ENCODE results near the gene MYOM3.

MYOM3 gene

DNA sequence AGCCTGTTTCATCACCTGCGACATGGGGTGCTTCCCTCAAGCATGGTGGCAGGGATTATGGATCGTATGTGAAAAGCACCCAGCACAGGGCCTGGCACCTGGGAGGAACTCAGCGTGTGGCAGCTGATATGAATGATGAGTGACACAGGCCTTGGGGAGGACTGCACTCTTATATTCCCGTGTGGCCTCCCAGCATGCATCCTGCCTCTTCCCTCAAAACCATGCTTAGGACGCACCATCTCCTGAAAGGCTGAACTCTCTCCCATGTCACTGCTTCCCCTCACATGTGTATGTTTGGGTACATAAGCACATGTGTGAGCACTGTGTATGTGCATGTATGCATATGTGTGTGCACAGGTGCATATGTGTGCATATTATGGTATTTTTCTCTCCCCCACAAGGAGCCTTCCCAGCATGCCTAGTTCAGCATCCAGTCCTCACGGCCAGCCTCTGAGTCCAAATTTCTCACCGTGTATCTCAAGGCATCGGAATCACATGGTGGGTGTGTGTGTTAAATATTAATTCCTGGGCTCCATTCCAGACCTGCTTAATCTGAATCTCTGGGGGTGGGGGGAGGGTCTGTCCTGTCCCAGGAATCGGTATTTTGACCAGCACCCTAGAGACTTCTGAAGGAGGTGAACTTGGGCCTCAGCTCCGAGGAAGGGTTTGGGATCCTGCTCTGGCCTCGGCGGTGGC lies 12.8 kb downstream of the MYOM3 start:
- FAIRE-seq, result no peak

DNA sequence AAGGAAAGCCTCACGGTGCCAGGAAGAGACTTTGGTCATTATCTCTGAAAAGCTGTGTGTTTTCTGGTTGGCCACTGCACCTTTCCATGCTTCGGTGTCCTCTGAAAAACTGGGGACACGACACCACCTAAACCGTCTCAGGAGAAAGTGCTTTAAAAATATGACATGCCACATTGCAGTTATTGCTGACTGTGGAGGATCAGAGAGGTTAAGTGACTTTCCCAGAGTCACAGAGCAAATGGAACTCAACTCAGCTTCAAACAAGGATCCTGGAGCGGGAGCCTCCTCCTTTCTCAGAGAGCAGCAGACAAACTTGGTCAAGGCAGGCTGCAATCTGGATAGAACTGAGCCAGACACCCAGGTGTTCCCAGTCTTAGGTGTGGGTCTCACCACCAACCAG lies 13.8 kb downstream of the MYOM3 start:
- FAIRE-seq (no peak), DNase-seq (ENCODE audit: insufficient read length, low spot score) (no peak)

More for the DNA sequence above, 12.8 kb downstream of the MYOM3 start:
- DNase-seq (ENCODE audit: insufficient read length, low spot score), result no peak

- DNase-seq (ENCODE audit: insufficient read length, low spot score) (no peak), FAIRE-seq (no peak)
Measured at GRCh38 chr1:24097663-24098062, 14.3 kb downstream of the MYOM3 start.

DNA sequence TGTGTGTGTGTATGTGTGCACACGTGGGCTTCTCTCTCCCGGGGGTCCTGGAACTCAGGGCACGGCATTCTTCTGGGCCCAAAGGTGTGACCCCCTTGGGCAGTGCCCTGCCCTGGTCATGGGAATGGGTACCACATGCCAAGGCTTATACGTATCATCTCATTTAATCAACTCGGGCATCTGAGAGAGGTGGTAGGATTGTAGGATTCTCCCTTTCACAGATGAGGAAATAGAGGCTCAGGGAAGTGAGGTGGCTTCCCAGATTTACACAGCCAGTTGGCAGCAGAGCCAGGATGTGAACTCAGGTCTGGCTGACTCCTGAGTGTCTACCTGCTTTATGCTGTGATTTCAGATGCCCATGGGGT lies 15.2 kb downstream of the MYOM3 start:
- DNase-seq (ENCODE audit: insufficient read length, low spot score) (no peak), FAIRE-seq (no peak)

DNA sequence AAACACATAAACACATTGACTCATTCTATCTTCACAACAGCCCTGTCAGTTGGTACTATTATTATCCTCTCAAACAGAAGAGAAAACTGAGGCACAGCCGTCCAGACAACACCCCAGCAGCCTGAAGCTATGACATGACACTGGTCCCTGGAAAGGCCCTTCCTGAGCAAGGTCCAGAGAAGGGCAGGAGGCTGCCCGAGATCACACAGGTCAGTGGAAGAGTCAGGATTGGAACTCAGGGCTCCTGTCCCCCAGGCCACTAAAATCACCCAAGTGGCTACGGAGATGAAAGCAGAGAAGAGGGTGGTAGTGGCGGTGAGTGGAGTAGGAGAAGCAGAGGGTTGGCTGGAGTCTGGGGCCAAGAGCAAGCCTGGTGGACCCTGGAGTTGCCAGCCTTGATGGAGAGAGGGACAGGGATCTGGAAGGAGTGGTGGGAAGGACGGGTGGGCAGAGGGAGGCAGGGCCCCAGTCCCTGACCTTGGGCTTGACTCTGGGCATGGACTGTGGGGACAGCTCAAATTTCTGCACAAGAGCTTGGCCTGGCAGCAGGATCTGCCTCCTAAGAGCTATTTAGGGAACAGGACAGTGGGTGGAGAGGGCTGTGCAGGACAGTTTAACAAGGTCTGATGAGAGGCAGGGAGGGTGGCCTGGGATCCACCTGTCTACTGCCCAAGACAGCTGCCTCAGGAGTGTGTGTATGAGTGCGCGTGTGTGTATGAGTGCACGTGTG lies 15.8 kb downstream of the MYOM3 start:
- no peak for FAIRE-seq
- no peak for DNase-seq (ENCODE audit: insufficient read length, low spot score)

GRCh38 chr1:24095140-24095859 lies 16.6 kb downstream of the MYOM3 start:
- FAIRE-seq (no peak), DNase-seq (ENCODE audit: insufficient read length, low spot score) (no peak)

DNA sequence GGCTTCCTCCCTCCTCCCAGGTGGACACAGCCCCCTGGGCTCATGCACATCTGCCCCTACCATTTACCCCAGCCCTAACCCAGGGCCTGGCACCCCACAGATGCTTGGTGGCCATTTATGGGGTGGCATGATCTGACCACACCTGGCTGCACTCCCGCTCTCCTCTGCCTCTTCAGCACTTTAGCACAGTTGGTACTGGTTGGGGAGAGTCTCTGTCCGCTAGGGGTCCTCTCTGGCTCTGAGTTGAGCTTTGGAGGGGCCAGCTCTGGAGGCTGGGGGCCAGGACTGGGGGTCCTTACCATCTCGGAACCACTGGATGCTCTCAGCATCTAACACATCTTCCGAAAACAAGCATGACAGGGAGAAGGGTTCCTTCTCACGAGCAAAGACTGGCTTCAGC lies 17.4 kb downstream of the MYOM3 start:
- FAIRE-seq, result no peak
- no peak for DNase-seq (ENCODE audit: insufficient read length, low spot score)

GRCh38 chr1:24093732-24094131 lies 18.2 kb downstream of the MYOM3 start:
- DNase-seq (ENCODE audit: insufficient read length, low spot score) (no peak), FAIRE-seq (no peak)

DNA sequence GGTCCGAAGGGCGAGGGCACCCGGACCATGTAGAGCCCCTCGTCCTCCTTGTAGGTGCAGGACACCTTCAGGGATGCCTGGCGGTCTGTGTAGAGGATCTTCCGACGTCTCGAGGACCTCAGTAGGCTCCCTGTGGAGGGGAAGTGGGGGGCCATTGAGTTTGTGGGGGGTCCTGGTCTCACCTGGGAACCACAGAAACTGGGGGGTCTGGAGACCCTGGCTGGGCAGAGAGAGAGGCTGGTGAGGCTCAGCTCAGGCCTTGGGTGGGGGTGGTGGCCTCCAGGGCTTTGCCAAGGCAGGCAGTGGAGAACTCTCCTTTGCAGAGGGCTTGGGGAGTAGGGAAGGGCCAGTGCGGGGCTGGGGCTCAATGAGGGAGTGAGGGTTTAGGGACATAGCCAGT lies 19.0 kb downstream of the MYOM3 start:
- DNase-seq (ENCODE audit: insufficient read length, low spot score) (no peak), FAIRE-seq (no peak)

- DNase-seq (ENCODE audit: insufficient read length, low spot score) (no peak), FAIRE-seq (no peak)
Measured at GRCh38 chr1:24091971-24092482, 19.9 kb downstream of the MYOM3 start.

DNA sequence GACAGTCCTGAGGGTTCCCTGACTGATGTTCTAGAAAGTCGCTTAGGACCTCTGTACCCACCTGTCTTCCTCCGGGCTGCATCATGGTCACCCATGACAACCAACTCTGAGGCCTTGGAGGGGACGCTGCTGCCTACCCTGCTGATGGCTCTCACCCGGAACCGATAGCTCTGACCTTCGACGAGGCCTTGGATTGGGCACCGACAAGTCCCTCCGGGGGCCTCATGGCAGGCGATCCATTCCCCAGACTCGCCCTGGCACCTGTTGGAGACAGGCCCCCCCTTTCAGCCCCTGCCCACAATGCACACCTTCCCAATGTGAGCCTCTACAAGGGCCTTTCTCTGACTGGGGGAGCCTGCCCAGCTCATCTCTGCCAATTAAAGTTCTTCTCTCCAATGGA lies 21.2 kb downstream of the MYOM3 start:
- no peak for DNase-seq (ENCODE audit: insufficient read length, low spot score)
- no peak for FAIRE-seq

- FAIRE-seq (no peak), DNase-seq (ENCODE audit: insufficient read length, low spot score) (no peak)
Measured at GRCh38 chr1:24089743-24090555, 22.0 kb downstream of the MYOM3 start.

DNA sequence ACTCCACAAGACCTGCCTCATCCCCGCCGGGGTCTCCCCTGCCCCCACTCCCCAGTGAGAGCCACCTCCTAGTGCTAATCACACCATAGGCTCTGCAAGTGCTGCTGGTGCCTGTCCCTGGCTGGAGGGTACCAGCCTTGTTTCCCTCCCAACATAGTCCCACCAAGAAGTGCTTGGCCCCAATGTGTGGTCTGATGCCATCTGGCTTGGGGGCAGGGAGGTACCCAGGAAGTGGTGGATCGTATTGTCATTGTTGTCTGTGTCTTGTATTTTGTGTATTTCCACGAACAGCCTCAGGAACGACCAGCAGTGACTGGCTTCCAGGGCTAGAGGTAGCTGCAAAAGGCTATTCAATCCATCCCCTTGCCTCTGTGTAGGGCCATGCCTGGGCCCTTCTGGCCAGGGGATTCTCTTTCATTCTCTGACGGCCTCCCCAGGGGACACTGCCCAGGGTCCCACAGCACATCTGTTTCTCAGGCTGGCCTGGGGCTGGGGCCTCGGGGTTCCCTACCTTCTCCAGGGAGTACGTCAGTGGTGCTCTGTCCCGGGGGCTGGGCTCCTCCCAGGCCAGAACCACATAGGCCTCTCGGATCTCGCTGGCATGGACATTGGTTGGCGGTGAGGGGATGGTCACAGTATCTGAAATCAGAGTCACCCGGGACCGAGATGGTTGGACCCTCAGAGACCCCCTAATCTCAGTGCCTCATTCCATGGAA lies 22.8 kb downstream of the MYOM3 start:
- no peak for FAIRE-seq

GRCh38 chr1:24086466-24086865 lies 25.5 kb downstream of the MYOM3 start:
- no peak for DNase-seq (ENCODE audit: insufficient read length, low spot score)
- no peak for FAIRE-seq

More for the DNA sequence above, 22.8 kb downstream of the MYOM3 start:
- DNase-seq (ENCODE audit: insufficient read length, low spot score), result no peak

DNA sequence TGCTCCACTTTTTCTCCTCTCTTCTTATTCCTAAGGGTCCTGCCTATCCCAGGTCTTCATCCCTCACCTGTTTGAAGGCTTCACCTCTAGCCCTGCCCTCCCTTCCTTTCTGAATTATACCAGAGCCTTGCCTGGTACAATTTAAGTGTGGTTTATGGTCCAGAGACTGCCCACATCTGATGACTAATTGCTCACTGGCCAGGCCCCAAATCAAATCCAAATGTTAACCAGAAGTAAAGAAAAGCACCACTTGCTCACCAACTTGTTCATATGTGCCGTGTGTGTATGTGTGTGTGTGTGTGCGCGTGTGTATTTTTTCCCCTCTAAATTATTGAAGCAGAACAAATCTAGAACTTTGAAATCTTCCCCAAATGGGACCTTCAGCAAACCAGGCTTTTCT lies 26.4 kb downstream of the MYOM3 start:
- DNase-seq (ENCODE audit: insufficient read length, low spot score) (no peak), FAIRE-seq (no peak)

GRCh38 chr1:24085007-24085406 lies 26.9 kb downstream of the MYOM3 start:
- FAIRE-seq, result no peak
- DNase-seq (ENCODE audit: insufficient read length, low spot score), result no peak

DNA sequence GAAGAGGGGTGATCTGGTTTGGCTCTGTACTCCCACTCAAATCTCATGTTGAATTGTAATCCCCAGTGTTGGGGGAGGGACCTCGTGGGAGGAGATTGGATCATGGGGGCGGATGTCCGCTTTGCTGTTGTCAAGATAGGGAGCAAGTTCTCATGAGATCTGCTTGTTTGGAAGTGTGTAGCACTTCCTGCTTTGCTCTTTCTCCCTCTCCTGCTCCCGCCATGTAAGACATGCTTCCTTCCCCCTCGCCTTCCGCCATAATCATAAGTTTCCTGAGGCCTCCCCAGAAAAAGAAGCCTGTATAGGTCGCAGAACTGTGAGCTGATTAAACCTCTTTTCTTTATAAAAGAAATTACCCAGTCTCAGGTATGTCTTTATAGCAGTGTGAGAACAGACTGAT lies 27.9 kb downstream of the MYOM3 start:
- FAIRE-seq (no peak), DNase-seq (ENCODE audit: insufficient read length, low spot score) (no peak)

DNA sequence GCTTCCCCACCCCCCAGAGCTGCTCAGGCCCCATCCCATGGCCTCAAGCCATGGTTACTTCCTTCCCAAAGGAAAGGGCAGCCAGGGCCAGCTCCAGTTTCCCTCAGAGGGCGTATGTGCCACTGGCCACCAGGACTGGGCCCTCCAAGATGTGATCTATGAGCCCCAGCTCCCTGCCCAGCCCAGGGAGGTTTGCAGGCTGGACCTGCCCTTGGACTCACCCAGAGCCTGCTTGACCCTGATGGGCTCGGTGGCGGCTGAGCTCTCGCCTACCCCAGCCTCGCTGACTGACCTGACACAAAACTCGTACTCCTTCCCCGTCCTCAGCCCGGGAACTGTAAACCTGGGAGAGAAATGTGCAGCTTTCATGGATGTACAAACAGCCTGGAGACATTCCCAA lies 29.6 kb downstream of the MYOM3 start:
- no peak for FAIRE-seq
- no peak for DNase-seq (ENCODE audit: insufficient read length, low spot score)

DNA sequence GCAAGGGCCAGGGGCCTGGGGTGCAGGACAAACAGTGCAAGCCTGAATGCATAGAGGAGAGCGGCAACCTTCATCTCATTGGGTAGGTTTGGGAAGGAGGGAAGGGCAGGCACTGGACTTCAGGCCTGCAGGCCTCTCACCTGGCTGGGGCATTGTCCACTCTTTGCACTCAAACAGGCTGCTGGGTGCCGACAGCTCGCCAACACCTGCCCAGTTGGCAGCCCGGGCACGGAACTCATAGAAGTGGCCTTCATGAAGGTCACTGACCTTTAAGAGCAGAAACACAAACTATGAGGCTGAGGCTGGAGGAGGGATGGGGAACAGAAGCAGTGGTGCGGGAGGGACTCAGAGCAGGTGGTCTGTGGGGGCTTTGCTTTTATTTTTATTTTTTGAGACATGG lies 30.7 kb downstream of the MYOM3 start:
- no peak for FAIRE-seq
- DNase-seq (ENCODE audit: insufficient read length, low spot score), result no peak

DNA sequence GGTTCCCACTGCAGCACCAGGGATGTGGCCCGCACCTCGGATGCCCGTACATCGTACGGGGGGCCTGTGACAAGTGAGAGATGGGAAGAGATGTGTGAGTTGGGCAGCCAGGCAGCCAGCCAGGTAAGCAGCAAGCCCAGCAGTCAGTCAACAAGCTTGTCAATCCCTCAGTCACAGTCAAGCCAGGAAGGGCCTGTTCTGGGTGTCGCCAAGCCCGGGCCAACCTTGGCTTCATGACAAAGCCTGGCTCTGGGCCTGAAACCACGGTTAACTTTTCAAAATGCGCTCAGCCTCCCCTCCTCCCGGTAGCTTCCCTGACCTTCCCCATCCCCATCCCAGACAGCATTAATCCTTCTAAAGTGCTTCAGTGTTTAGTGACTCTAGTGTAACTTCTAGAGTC lies 31.8 kb downstream of the MYOM3 start:
- no peak for FAIRE-seq

More for the DNA sequence above, 31.8 kb downstream of the MYOM3 start:
- no peak for DNase-seq (ENCODE audit: insufficient read length, low spot score)
